Esophagus muscularis mucosa (tissue), 4 donors: ENCODE measurements around the gene PAK4. TPM values are rescaled to one million over a fixed set of nuclear protein-coding genes. Genes with fewer than 3 reads are reported as not detected.
A peak's percentile ranks its signal among the peaks of the same experiment; 100 is the strongest.

ENCODE experiments used
- DNase-seq: peaks from one replicate; pipeline ENCODE4 v3.0.0-alpha.2; 2017; ENCODE audit errors: extremely low spot score
- H3K27ac ChIP-seq, 4 donors: fragments of 200-600 bp; sonication (generic); replicated peaks in 1 of 4; 1 replicate in 3 of 4; 2 replicates in 1 of 4; pipeline ENCODE4 v1.5.1; 2016 to 2019; ENCODE audit warnings: mild to moderate bottlenecking in 1 of 4
- H3K27me3 ChIP-seq, 4 donors: fragments of 200-600 bp; sonication (generic); one replicate each; pipeline versions ENCODE4 v1.5.1 to v1.6.0; 2016 to 2019
- H3K36me3 ChIP-seq, 4 donors: fragments of 200-600 bp; sonication (generic); one replicate each; pipeline ENCODE4 v1.5.1; 2016 to 2019
- H3K4me1 ChIP-seq, 4 donors: fragments of 200-600 bp; sonication (generic); one replicate each; pipeline ENCODE4 v1.5.1; 2016 to 2019
- H3K4me3 ChIP-seq, 4 donors: fragments of 200-600 bp; sonication (generic); 1 replicate in 2 of 4; 2 replicates in 2 of 4; pipeline ENCODE4 v1.5.1; 2016 to 2019; ENCODE audit warnings: mild to moderate bottlenecking in 4 of 4, moderate library complexity in 1 of 4
- H3K9me3 ChIP-seq, 4 donors: fragments of 200-600 bp; sonication (generic); 1 replicate in 3 of 4; 2 replicates in 1 of 4; pipeline ENCODE4 v1.5.1; 2016 to 2019
- CTCF ChIP-seq, 3 experiments: fragments of 200-600 bp in 2 of 3; fragments of 450-650 bp in 1 of 3; sonication (generic) in 2 of 3; IDR thresholded peaks; one replicate each; pipeline ENCODE4 v1.5.1; 2017 to 2019; ENCODE audit warnings: antibody characterized with exemption in 3 of 3, mild to moderate bottlenecking in 2 of 3, moderate library complexity in 1 of 3
- EP300 ChIP-seq: sonication (generic); formaldehyde crosslinking; IDR thresholded peaks from one replicate; pipeline ENCODE4 v1.6.1; 2017; ENCODE audit warnings: antibody characterized with exemption
- POLR2A ChIP-seq: fragments of 450-650 bp; IDR thresholded peaks from one replicate; pipeline ENCODE4 v1.6.1; 2017; ENCODE audit warnings: antibody characterized with exemption, moderate library complexity, mild to moderate bottlenecking, low read depth
- POLR2AphosphoS5 ChIP-seq, 2 donors: sonication (generic); formaldehyde crosslinking; IDR thresholded peaks; one replicate each; pipeline ENCODE4 v1.6.1; 2017; ENCODE audit warnings: antibody characterized with exemption in 2 of 2
- WGBS: methylation state at CpG from one replicate; pipeline ENCODE4 v1.1.5; 2018; 5-methylcytosine and 5-hydroxymethylcytosine counted together
- intact Hi-C: fragments of 100-400 bp; cut with DNase I; formaldehyde crosslinking; loops from one replicate; pipeline ENCODE4 v1.15.1; 2023
- total RNA-seq, 4 donors: library from RNA; depleted of rRNA; stranded (reverse); fragments of >200 nt; gene quantifications; one replicate each; pipeline versions ENCODE4 v1.1.0 to v1.2.1, GENCODE V29; 2016

PAK4 gene
- total RNA-seq, 4 donors from 2014 or later, result 8.3 to 18.4 (median 11.0) TPM

GRCh38 chr19:39109641-39110040, 15.9 kb upstream of the PAK4 start:
- DNase-seq, result no peak
- intact Hi-C loops, result no loop called here

DNA sequence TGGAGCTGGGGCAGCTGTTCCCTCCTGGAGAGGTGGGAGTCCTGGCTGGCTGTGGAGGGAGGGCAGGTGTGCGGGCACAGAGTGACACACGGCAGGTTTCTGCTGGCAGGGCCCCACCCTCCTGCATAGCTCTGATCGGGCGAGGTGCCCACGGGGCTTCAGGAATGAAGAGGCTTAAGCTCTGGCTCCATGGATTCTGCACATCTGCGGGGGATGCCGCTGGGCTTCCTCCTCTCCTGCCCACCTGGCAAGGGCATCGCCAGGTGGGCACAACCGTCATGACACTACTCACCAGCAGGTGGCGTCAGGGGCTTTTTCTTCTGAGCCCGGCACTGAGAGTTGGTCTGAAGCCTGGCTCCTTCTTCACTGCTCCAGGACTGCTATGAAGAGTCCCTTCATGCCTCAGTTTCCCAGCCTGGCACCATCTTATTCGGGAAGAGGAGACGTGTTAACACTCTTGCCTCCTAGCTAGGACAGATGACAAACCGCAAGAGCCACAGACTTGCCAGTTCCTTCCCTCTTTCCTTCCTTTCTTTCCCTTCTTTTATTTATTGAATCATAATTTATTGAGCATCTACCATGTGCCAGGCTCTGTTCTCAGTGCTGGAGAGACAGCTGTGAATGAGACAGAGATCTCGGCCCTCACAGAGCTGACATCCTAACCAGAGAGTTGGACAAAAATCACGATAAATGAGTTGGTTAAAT, 15.2 kb upstream of the PAK4 start:
- H3K27ac ChIP-seq, result no peak overlapping the region
- WGBS, result 32% methylated on average over 12 of the region's 16 CpGs
- peaks cover 0 to 88% (median 5%) of the 10 kb centered on the region in 4 donors for H3K27me3 ChIP-seq
- H3K9me3 ChIP-seq, result no peaks in the 10 kb centered on the region
- no peaks in the 10 kb centered on the region for H3K36me3 ChIP-seq
- intact Hi-C loops, result no loop called here
- no peak overlapping the region for H3K4me3 ChIP-seq
- no peaks in the 10 kb centered on the region for H3K4me1 ChIP-seq
- TF ChIP-seq CTCF (IDR thresholded peaks at IDR 0.05), result peak; percentile 57 to 78 (median 63)
- no peak for TF ChIP-seq EP300
- no peak for DNase-seq

More at GRCh38 chr19:39109641-39110040, 15.9 kb upstream of the PAK4 start:
- no peak overlapping the region for H3K4me3 ChIP-seq
- no peaks in the 10 kb centered on the region for H3K9me3 ChIP-seq
- no peaks in the 10 kb centered on the region for H3K4me1 ChIP-seq
- peaks cover 0 to 84% (median 5%) of the 10 kb centered on the region in 4 donors for H3K27me3 ChIP-seq
- TF ChIP-seq POLR2AphosphoS5 (IDR thresholded peaks at IDR 0.05) (no peak), CTCF (IDR thresholded peaks at IDR 0.05) (no peak), EP300 (no peak), POLR2A (no peak)
- H3K27ac ChIP-seq, result no peak overlapping the region
- no peaks in the 10 kb centered on the region for H3K36me3 ChIP-seq

DNA sequence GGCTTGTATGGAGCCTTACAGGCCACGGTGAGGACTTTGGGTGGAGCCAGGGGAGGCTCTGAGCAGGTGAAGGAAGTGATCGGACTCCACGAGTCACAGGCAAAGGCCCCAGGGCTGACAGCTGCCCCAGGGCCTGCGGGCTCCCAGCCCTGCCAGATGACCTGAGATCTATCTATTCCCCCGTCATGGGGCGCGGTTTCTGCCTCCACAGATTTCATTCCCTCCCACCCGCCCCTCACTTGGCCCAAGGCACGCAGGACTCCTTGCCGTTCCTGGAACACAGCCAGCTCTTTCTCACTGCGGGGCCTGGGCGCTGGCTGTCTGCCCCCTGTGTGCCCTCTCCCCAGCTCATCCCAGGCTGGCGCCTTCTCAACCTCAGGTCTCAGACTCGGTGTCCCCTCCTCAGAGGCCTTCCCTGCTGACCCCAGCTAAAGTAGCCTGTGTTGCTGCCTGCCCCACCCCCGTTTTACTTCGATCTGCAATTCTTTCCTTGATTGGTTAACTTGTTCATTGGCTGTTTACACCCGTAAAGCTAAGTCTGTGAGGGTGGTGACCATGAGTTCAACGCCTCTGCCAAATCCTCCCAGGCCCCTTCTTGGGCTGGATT, 13.9 kb upstream of the PAK4 start:
- DNase-seq, result no peak
- WGBS, result 39% methylated on average over 17 of the region's 18 CpGs
- Histone ChIP-seq H3K4me3 (no peak overlapping the region), H3K27me3 (peaks cover 0 to 87% (median 5%) of the 10 kb centered on the region in 4 donors), H3K36me3 (no peaks in the 10 kb centered on the region), H3K9me3 (no peaks in the 10 kb centered on the region), H3K4me1 (no peaks in the 10 kb centered on the region), H3K27ac (no peak overlapping the region)
- intact Hi-C loops, result no loop called here
- TF ChIP-seq POLR2AphosphoS5 (IDR thresholded peaks at IDR 0.05) (no peak), CTCF (IDR thresholded peaks at IDR 0.05) (no peak), EP300 (no peak), POLR2A (no peak)

- H3K27ac ChIP-seq, result no peak overlapping the region
- no peaks in the 10 kb centered on the region for H3K9me3 ChIP-seq
- H3K27me3 ChIP-seq, result peaks cover 0 to 80% (median 5%) of the 10 kb centered on the region in 4 donors
- no peaks in the 10 kb centered on the region for H3K36me3 ChIP-seq
- intact Hi-C loops, result no loop called here
- 68% methylated on average over 13 of the region's 15 CpGs for WGBS
- no peaks in the 10 kb centered on the region for H3K4me1 ChIP-seq
- DNase-seq, result no peak
- TF ChIP-seq POLR2A (no peak), CTCF (IDR thresholded peaks at IDR 0.05) (no peak), EP300 (no peak)
- H3K4me3 ChIP-seq, result no peak overlapping the region
Measured at GRCh38 chr19:39112338-39112890, 13.2 kb upstream of the PAK4 start.
